GM12874 (cell line): Measurements from ENCODE around the gene FAM217B.

Experiments used
- CTCF ChIP-seq: IDR thresholded peaks from 2 replicates; pipeline ENCODE4 v1.5.1; 2011; ENCODE audit warnings: low read depth, mild to moderate bottlenecking, control low read depth, low read length, moderate library complexity; ENCODE audit not compliant: insufficient read depth

FAM217B gene

DNA sequence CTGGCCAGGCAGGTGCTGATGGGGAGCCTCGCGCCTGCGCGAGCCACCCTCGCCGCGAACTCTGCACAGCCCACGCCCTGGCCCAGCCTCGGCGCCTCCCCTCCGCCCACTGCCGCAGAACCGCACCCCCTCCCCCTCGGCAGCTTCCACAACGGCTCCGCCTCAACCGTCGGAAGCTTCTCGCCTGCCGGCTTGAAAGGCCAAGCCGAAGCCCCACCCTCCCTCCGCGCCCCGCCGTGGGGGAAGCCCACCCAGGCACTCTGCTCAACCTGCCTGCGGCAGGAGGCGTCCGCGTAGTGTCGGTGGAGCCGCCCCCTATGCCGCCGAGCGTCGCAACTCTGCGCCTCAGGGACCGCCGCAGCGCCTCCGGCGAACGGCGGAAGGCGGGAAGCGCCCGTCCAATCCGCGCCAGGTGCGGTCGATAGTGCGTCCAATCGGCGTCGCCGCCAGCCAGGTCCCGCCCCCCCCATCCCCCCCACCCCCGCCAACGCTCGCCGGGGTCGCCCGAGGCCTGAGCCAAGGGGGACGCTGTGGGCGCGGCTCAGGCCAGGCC, 6.8 kb upstream of the FAM217B start, which contains the start of gene SYCP2:
Gene SYCP2 (minus strand): TSS at position 342 of the 553 bp plus-strand sequence. CDS start 11,224 bp downstream, outside the sequence.
- TF ChIP-seq CTCF: no peak

GRCh38 chr20:59933849-59934585, 6.2 kb upstream of the FAM217B start:
- peak; percentile 94 for TF ChIP-seq CTCF

DNA sequence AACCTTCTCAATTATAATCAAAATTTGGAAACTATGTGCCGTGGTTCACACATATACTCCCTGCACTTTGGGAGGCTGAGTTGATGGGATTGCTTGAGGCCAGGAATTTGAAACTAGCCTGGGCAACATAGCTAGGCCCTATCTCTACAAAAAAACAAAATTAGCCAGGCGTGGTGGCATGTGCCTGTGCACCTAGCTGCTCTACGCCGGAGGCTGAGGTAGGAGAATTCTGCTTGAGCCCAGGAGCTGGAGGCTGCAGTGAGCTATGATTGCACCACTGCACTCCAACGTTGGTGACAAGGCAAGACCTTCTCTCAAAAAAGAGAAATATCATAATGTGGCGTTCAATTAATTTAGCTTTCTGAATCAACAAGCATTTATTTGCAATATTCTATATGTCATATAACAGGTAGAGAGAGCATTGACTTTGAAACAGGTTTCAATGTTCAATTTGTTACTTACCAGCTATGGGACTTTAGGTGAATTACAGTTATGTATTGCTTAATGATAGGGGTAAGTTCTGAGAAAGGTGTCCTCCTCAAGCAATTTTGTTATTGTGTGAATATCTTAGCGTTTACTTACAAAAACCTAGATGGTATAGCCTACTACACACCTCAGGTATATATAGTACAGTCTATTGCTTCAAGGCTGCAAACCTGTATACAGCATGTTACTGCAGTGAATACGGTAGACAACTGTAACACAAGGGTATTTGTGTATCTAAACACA, 4.6 kb upstream of the FAM217B start:
- TF ChIP-seq CTCF: no peak

GRCh38 chr20:59936409-59936808, 3.8 kb upstream of the FAM217B start:
- TF ChIP-seq CTCF: no peak

DNA sequence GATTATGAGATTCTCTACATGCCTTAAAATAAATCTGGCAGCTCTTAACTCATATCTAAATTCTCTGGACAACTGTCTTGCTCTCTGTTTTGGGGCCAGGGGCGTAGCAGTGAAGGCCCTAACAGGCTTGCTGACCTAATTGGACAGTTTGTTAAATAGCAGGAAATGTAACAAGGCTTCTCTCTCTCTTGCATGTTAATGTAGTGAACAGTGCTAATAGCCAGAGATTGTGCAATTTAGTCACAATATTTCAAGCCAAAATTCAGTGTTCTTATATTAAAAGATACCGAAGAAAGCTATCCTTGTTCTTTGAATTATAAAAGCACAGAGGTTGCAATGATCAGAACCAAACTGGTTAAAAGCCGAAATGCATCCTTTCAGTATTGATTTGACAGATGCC, 3.0 kb upstream of the FAM217B start:
- TF ChIP-seq CTCF: no peak

GRCh38 chr20:59938221-59938620, 2.0 kb upstream of the FAM217B start:
- no peak for TF ChIP-seq CTCF

DNA sequence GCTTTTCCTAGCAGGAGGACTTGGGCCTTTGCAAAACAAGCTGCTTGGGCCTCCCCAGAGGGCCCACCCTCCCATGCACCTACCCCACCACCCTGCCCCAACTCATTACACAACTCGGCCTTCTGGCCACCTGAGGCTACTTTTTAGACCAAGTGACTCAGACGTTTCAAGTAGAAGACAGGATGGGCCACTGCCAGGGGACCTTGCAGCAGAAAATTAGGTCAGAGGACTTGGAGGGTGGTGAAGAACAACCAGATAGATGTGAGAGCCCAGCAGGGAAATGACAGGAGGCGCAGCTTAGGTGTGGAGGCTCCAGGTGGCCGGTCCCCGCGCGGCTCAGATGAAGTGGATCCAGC, 1.5 kb upstream of the FAM217B start:
- no peak for TF ChIP-seq CTCF
